ENCODE results near the gene SLC41A3.

SLC41A3 gene

GRCh38 chr3:126026277-126026751, 57.6 kb downstream of the SLC41A3 start:
- Histone ChIP-seq H3K27ac (ENCODE audit: insufficient read depth in 1 of 2, low read depth in 1 of 2, low read length in 2 of 2, poor library complexity in 1 of 2, severe bottlenecking in 2 of 2) (no peak overlapping the region), H3K4me3 (ENCODE audit: control insufficient read depth in 1 of 7, extremely low read depth in 1 of 7, insufficient read depth in 4 of 7, low read depth in 2 of 7, low read length in 6 of 7) (no peak overlapping the region), H3K27me3 (replicated peaks in 2 of 5; ENCODE audit: control insufficient read depth in 4 of 5, insufficient read depth in 5 of 5, low read length in 4 of 5) (no peaks in the 10 kb centered on the region), H3K4me1 (ENCODE audit: control extremely low read depth in 1 of 4, control insufficient read depth in 4 of 4, insufficient read depth in 4 of 4, low read length in 3 of 4) (no peaks in the 10 kb centered on the region), H3K9me3 (ENCODE audit: control extremely low read depth in 1 of 5, control insufficient read depth in 4 of 5, insufficient read depth in 2 of 5, low read depth in 1 of 5, low read length in 4 of 5) (peaks cover 0 to 18% (median 16%) of the 10 kb centered on the region in 5 experiments), H3K36me3 (ENCODE audit: control insufficient read depth in 4 of 4, insufficient read depth in 4 of 4, low read length in 3 of 4) (peaks cover 8 to 58% (median 20%) of the 10 kb centered on the region in 4 experiments)
- WGBS (ENCODE audit: insufficient coverage), result 92% methylated on average over 10 of the region's 11 CpGs
- no peak for DNase-seq
- ChIA-PET POLR2A (no interaction called here), CTCF (no interaction called here)

- Histone ChIP-seq H3K27ac (ENCODE audit: insufficient read depth in 1 of 2, low read depth in 1 of 2, low read length in 2 of 2, poor library complexity in 1 of 2, severe bottlenecking in 2 of 2) (no peak overlapping the region), H3K4me1 (ENCODE audit: control extremely low read depth in 1 of 4, control insufficient read depth in 4 of 4, insufficient read depth in 4 of 4, low read length in 3 of 4) (no peaks in the 10 kb centered on the region), H3K9me3 (ENCODE audit: control extremely low read depth in 1 of 5, control insufficient read depth in 4 of 5, insufficient read depth in 2 of 5, low read depth in 1 of 5, low read length in 4 of 5) (peaks cover 0 to 18% (median 16%) of the 10 kb centered on the region in 5 experiments), H3K4me3 (ENCODE audit: control insufficient read depth in 1 of 7, extremely low read depth in 1 of 7, insufficient read depth in 4 of 7, low read depth in 2 of 7, low read length in 6 of 7) (no peak overlapping the region), H3K36me3 (ENCODE audit: control insufficient read depth in 4 of 4, insufficient read depth in 4 of 4, low read length in 3 of 4) (peaks cover 8 to 58% (median 20%) of the 10 kb centered on the region in 4 experiments), H3K27me3 (replicated peaks in 2 of 5; ENCODE audit: control insufficient read depth in 4 of 5, insufficient read depth in 5 of 5, low read length in 4 of 5) (no peaks in the 10 kb centered on the region)
- POLR2A ChIA-PET, result no interaction called here
- CTCF ChIA-PET, result no interaction called here
- 100% methylated on average over 4 of the region's 4 CpGs for WGBS (ENCODE audit: insufficient coverage)
- DNase-seq, result no peak
Observed at GRCh38 chr3:126025862-126026261, 58.1 kb downstream of the SLC41A3 start.

DNA sequence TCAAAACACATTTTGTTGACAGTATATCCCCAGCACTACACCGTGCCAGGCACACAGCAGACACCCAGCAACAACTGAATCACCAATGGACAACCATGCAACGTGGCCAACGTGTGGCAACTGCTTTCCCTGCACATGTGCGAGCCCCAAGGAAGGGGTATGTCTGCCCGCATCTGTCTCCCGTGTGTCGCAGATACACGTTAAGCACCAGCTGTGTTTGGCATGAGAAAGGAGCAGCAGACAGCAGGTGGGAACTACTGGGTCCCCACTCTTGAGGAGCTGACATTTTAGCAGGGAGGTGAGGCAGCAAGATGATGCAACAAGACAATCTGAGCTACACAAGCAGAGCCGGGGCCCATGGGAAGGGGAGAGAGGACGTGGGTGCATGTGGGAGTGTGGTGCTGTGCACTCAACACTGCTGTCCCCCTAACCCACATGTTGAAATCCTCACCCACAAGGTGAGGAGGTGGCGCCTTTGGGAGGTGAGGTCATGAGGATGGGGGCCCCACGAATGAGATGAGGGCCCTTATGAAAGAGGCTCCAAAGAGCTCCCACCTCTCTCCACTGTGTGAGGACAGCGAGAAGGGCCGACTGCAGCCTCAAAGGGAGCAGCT, 58.7 kb downstream of the SLC41A3 start:
- POLR2A ChIA-PET, result no interaction called here
- no peak for DNase-seq
- H3K4me3 ChIP-seq (ENCODE audit: control insufficient read depth in 1 of 7, extremely low read depth in 1 of 7, insufficient read depth in 4 of 7, low read depth in 2 of 7, low read length in 6 of 7), result no peak overlapping the region
- H3K27me3 ChIP-seq (replicated peaks in 2 of 5; ENCODE audit: control insufficient read depth in 4 of 5, insufficient read depth in 5 of 5, low read length in 4 of 5), result no peaks in the 10 kb centered on the region
- H3K4me1 ChIP-seq (ENCODE audit: control extremely low read depth in 1 of 4, control insufficient read depth in 4 of 4, insufficient read depth in 4 of 4, low read length in 3 of 4), result no peaks in the 10 kb centered on the region
- WGBS (ENCODE audit: insufficient coverage), result 92% methylated on average over 12 of the region's 14 CpGs
- H3K36me3 ChIP-seq (ENCODE audit: control insufficient read depth in 4 of 4, insufficient read depth in 4 of 4, low read length in 3 of 4), result peaks cover 8 to 58% (median 20%) of the 10 kb centered on the region in 4 experiments
- no peak overlapping the region for H3K27ac ChIP-seq (ENCODE audit: insufficient read depth in 1 of 2, low read depth in 1 of 2, low read length in 2 of 2, poor library complexity in 1 of 2, severe bottlenecking in 2 of 2)
- CTCF ChIA-PET, result no interaction called here
- H3K9me3 ChIP-seq (ENCODE audit: control extremely low read depth in 1 of 5, control insufficient read depth in 4 of 5, insufficient read depth in 2 of 5, low read depth in 1 of 5, low read length in 4 of 5), result peaks cover 0 to 18% (median 16%) of the 10 kb centered on the region in 5 experiments

- Histone ChIP-seq H3K27me3 (replicated peaks in 2 of 5; ENCODE audit: control insufficient read depth in 4 of 5, insufficient read depth in 5 of 5, low read length in 4 of 5) (no peaks in the 10 kb centered on the region), H3K27ac (ENCODE audit: insufficient read depth in 1 of 2, low read depth in 1 of 2, low read length in 2 of 2, poor library complexity in 1 of 2, severe bottlenecking in 2 of 2) (no peak overlapping the region), H3K9me3 (ENCODE audit: control extremely low read depth in 1 of 5, control insufficient read depth in 4 of 5, insufficient read depth in 2 of 5, low read depth in 1 of 5, low read length in 4 of 5) (peaks cover 0 to 17% (median 14%) of the 10 kb centered on the region in 5 experiments), H3K4me3 (ENCODE audit: control insufficient read depth in 1 of 7, extremely low read depth in 1 of 7, insufficient read depth in 4 of 7, low read depth in 2 of 7, low read length in 6 of 7) (no peak overlapping the region), H3K4me1 (ENCODE audit: control extremely low read depth in 1 of 4, control insufficient read depth in 4 of 4, insufficient read depth in 4 of 4, low read length in 3 of 4) (no peaks in the 10 kb centered on the region), H3K36me3 (ENCODE audit: control insufficient read depth in 4 of 4, insufficient read depth in 4 of 4, low read length in 3 of 4) (peaks cover 8 to 55% (median 20%) of the 10 kb centered on the region in 4 experiments)
- ChIA-PET CTCF (no interaction called here), POLR2A (no interaction called here)
- WGBS (ENCODE audit: insufficient coverage), result 99% methylated on average over 9 of the region's 9 CpGs
- no peak for DNase-seq
Observed at GRCh38 chr3:126024049-126024854, 59.7 kb downstream of the SLC41A3 start.

- Histone ChIP-seq H3K4me1 (ENCODE audit: control extremely low read depth in 1 of 4, control insufficient read depth in 4 of 4, insufficient read depth in 4 of 4, low read length in 3 of 4) (no peaks in the 10 kb centered on the region), H3K27me3 (replicated peaks in 2 of 5; ENCODE audit: control insufficient read depth in 4 of 5, insufficient read depth in 5 of 5, low read length in 4 of 5) (no peaks in the 10 kb centered on the region), H3K9me3 (ENCODE audit: control extremely low read depth in 1 of 5, control insufficient read depth in 4 of 5, insufficient read depth in 2 of 5, low read depth in 1 of 5, low read length in 4 of 5) (peaks cover 0 to 10% (median 8%) of the 10 kb centered on the region in 5 experiments), H3K4me3 (ENCODE audit: control insufficient read depth in 1 of 7, extremely low read depth in 1 of 7, insufficient read depth in 4 of 7, low read depth in 2 of 7, low read length in 6 of 7) (no peak overlapping the region), H3K36me3 (ENCODE audit: control insufficient read depth in 4 of 4, insufficient read depth in 4 of 4, low read length in 3 of 4) (peaks cover 8 to 46% (median 20%) of the 10 kb centered on the region in 4 experiments), H3K27ac (ENCODE audit: insufficient read depth in 1 of 2, low read depth in 1 of 2, low read length in 2 of 2, poor library complexity in 1 of 2, severe bottlenecking in 2 of 2) (no peak overlapping the region)
- DNase-seq, result no peak
- ChIA-PET POLR2A (no interaction called here), CTCF (no interaction called here)
- WGBS (ENCODE audit: insufficient coverage), result 97% methylated on average over 10 of the region's 10 CpGs
Observed at GRCh38 chr3:126023390-126023789, 60.5 kb downstream of the SLC41A3 start.

DNA sequence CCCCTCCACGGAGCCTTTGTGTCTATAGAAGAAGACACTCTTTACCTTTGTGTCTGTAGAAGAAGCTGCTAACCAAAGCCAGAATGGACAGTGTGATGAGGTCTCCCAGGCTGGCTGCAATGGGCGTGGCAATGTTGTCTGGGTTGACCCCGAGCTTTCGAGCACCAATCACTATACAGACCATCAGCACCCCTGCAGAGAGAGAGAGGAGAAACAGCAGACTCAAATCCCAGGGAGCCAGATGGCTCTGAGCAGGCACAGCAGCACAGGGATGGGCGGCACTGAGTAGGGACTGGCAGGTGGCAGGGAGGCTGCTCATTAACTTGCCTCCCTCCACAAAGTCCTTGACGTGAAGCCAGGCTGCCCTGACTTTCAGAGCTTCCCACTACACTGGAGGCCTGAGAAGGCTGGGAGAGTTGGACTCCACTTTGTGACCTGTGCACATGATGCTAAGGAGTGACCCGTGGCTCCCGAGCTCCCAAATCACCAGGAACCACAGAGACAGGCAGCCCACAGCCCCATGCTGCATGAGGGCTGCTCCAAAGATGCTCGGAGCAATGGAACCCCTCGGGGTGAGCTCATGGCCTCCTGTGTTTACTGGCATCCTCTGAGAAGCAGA, 61.1 kb downstream of the SLC41A3 start:
- DNase-seq, result no peak
- Histone ChIP-seq H3K27ac (ENCODE audit: insufficient read depth in 1 of 2, low read depth in 1 of 2, low read length in 2 of 2, poor library complexity in 1 of 2, severe bottlenecking in 2 of 2) (no peak overlapping the region), H3K4me1 (ENCODE audit: control extremely low read depth in 1 of 4, control insufficient read depth in 4 of 4, insufficient read depth in 4 of 4, low read length in 3 of 4) (no peaks in the 10 kb centered on the region), H3K4me3 (ENCODE audit: control insufficient read depth in 1 of 7, extremely low read depth in 1 of 7, insufficient read depth in 4 of 7, low read depth in 2 of 7, low read length in 6 of 7) (no peak overlapping the region), H3K9me3 (ENCODE audit: control extremely low read depth in 1 of 5, control insufficient read depth in 4 of 5, insufficient read depth in 2 of 5, low read depth in 1 of 5, low read length in 4 of 5) (peaks cover 0 to 4% (median 2%) of the 10 kb centered on the region in 5 experiments), H3K27me3 (replicated peaks in 2 of 5; ENCODE audit: control insufficient read depth in 4 of 5, insufficient read depth in 5 of 5, low read length in 4 of 5) (no peaks in the 10 kb centered on the region), H3K36me3 (ENCODE audit: control insufficient read depth in 4 of 4, insufficient read depth in 4 of 4, low read length in 3 of 4) (peaks cover 8 to 43% (median 19%) of the 10 kb centered on the region in 4 experiments)
- whole genome bisulfite sequencing (ENCODE audit: insufficient coverage), result 92% methylated on average over 10 of the region's 10 CpGs
- POLR2A ChIA-PET, result no interaction called here
- CTCF ChIA-PET, result no interaction called here

GRCh38 chr3:126021702-126022101, 62.2 kb downstream of the SLC41A3 start:
- 100% methylated on average over 1 of the region's 1 CpG for WGBS (ENCODE audit: insufficient coverage)
- no peak overlapping the region for H3K27ac ChIP-seq (ENCODE audit: insufficient read depth in 1 of 2, low read depth in 1 of 2, low read length in 2 of 2, poor library complexity in 1 of 2, severe bottlenecking in 2 of 2)
- ChIA-PET CTCF (interaction anchor here (0.6 kb wide), 1 partner anchor 55 kb away, joined by 3 read pairs; no protein-coding TSS in a partner anchor), POLR2A (no interaction called here)
- peaks cover 8 to 35% (median 19%) of the 10 kb centered on the region in 4 experiments for H3K36me3 ChIP-seq (ENCODE audit: control insufficient read depth in 4 of 4, insufficient read depth in 4 of 4, low read length in 3 of 4)
- H3K27me3 ChIP-seq (replicated peaks in 2 of 5; ENCODE audit: control insufficient read depth in 4 of 5, insufficient read depth in 5 of 5, low read length in 4 of 5), result no peaks in the 10 kb centered on the region
- no peaks in the 10 kb centered on the region for H3K9me3 ChIP-seq (ENCODE audit: control extremely low read depth in 1 of 5, control insufficient read depth in 4 of 5, insufficient read depth in 2 of 5, low read depth in 1 of 5, low read length in 4 of 5)
- no peaks in the 10 kb centered on the region for H3K4me1 ChIP-seq (ENCODE audit: control extremely low read depth in 1 of 4, control insufficient read depth in 4 of 4, insufficient read depth in 4 of 4, low read length in 3 of 4)
- H3K4me3 ChIP-seq (ENCODE audit: control insufficient read depth in 1 of 7, extremely low read depth in 1 of 7, insufficient read depth in 4 of 7, low read depth in 2 of 7, low read length in 6 of 7), result no peak overlapping the region
- DNase-seq, result no peak

All from common myeloid progenitor, CD34-positive (primary cell).